ENCODE measurements around the gene SAMD4A.

- TF ChIP-seq CTCF (conservative IDR thresholded peaks at IDR 0.05; ENCODE audit: low read length) (no peak), EZH2phosphoT487 (IDR thresholded peaks at IDR 0.05; ENCODE audit: borderline replicate concordance, low read depth, low read length) (no peak)
Observed at GRCh38 chr14:54686871-54687749, 120.2 kb downstream of the SAMD4A start.
